ENCODE data around the gene TSR2.

TSR2 gene

GRCh38 chrX:54492340-54492739, 52.1 kb downstream of the TSR2 start:
- H3K27ac Mint-ChIP-seq = no peak overlapping the region
- H3K36me3 Mint-ChIP-seq (ENCODE audit: low read depth) = no peaks in the 10 kb centered on the region
- peaks cover 31% of the 10 kb centered on the region for H3K27me3 Mint-ChIP-seq (ENCODE audit: low read depth)
- no peak overlapping the region for H3K4me3 Mint-ChIP-seq
- H3K9me3 Mint-ChIP-seq = no peaks in the 10 kb centered on the region
- no peak for DNase-seq (ENCODE audit: low spot score)
- peaks cover 8% of the 10 kb centered on the region for H3K4me1 Mint-ChIP-seq (ENCODE audit: low read depth)

- Mint-ChIP-seq H3K9me3 (no peaks in the 10 kb centered on the region), H3K4me1 (ENCODE audit: low read depth) (peaks cover 9% of the 10 kb centered on the region), H3K4me3 (peak overlapping the region; percentile 67), H3K36me3 (ENCODE audit: low read depth) (no peaks in the 10 kb centered on the region), H3K27me3 (ENCODE audit: low read depth) (peaks cover 45% of the 10 kb centered on the region), H3K27ac (no peak overlapping the region)
- no peak for DNase-seq (ENCODE audit: low spot score)
These were observed 54.2 kb downstream of the TSR2 start for GRCh38 chrX:54494166-54494988.

Data from T-helper 2 cell treated with Interferon-gamma antibody and Interleukin-4, amounts not matched to agents 5 μg/mL and 100 μg/mL, for 36 hours (primary cell).